HG02870 (cell line): Measurements from ENCODE around the gene PTPN9.
"Not testable (repeated sequence)": the region's sequence is repeated elsewhere in the genome, so short reads cannot be mapped to it uniquely, and the experiment has no call there.

ENCODE experiments used
- ATAC-seq: cut with Tn5 transposase; IDR thresholded peaks from one replicate; pipeline ENCODE4 v1.9.1; 2021; ENCODE audit warnings: mild to moderate bottlenecking, moderate library complexity; ENCODE audit not compliant: unreplicated experiment

PTPN9 gene

GRCh38 chr15:75583701-75584100 is 4.6 kb upstream of the PTPN9 start:
- no peak for ATAC-seq

- not testable (repeated sequence) for ATAC-seq
Observed at GRCh38 chr15:75582943-75583342, 3.8 kb upstream of the PTPN9 start.

GRCh38 chr15:75578173-75578947 is 755 bp downstream of the PTPN9 start:
- ATAC-seq: peak; percentile 42

GRCh38 chr15:75577401-75578172 is 1.5 kb downstream of the PTPN9 start:
- no peak for ATAC-seq

GRCh38 chr15:75573648-75574384 is 5.3 kb downstream of the PTPN9 start:
- no peak for ATAC-seq

- ATAC-seq: no peak
Observed at GRCh38 chr15:75570126-75570845, 8.8 kb downstream of the PTPN9 start.

GRCh38 chr15:75565062-75565970 is 13.8 kb downstream of the PTPN9 start:
- ATAC-seq: no peak

GRCh38 chr15:75561888-75562287 is 17.2 kb downstream of the PTPN9 start:
- no peak for ATAC-seq

GRCh38 chr15:75559360-75559759 is 19.8 kb downstream of the PTPN9 start:
- ATAC-seq: not testable (repeated sequence)

- ATAC-seq: not testable (repeated sequence)
Observed at GRCh38 chr15:75558955-75559354, 20.2 kb downstream of the PTPN9 start.

GRCh38 chr15:75554717-75555116 is 24.4 kb downstream of the PTPN9 start:
- ATAC-seq: no peak

- no peak for ATAC-seq
Observed at GRCh38 chr15:75553659-75554058, 25.5 kb downstream of the PTPN9 start.

- no peak for ATAC-seq
Observed at GRCh38 chr15:75551091-75551490, 28.0 kb downstream of the PTPN9 start.

- no peak for ATAC-seq
Observed at GRCh38 chr15:75545064-75545463, 34.1 kb downstream of the PTPN9 start.

GRCh38 chr15:75544359-75544758 is 34.8 kb downstream of the PTPN9 start:
- ATAC-seq: no peak

GRCh38 chr15:75542949-75543545 is 36.1 kb downstream of the PTPN9 start:
- ATAC-seq: not testable (repeated sequence)

- no peak for ATAC-seq
Observed at GRCh38 chr15:75542386-75542797, 36.7 kb downstream of the PTPN9 start.

- no peak for ATAC-seq
Observed at GRCh38 chr15:75538376-75538775, 40.7 kb downstream of the PTPN9 start.

GRCh38 chr15:75533945-75534344 is 45.2 kb downstream of the PTPN9 start:
- ATAC-seq: no peak
